K562 (cell line): ENCODE results near the gene SLC7A6. TPM values are rescaled to one million over a fixed set of nuclear protein-coding genes. Genes with fewer than 3 reads are reported as not detected.
A peak's percentile ranks its signal among the peaks of the same experiment; 100 is the strongest.

Experiments
- AFF1 ChIP-seq, 2 experiments: fragments of 450-650 bp; IDR thresholded peaks; 2 replicates each; pipeline ENCODE4 v1.6.1; 2018; ENCODE audit warnings: mild to moderate bottlenecking in 2 of 2, low read depth in 1 of 2; ENCODE audit not compliant: partially characterized antibody in 2 of 2
- CBFA2T3 ChIP-seq: fragments of 450-650 bp; IDR thresholded peaks from 2 replicates; pipeline ENCODE4 v1.6.1; 2017
- FOXP1 ChIP-seq: sonication (generic); formaldehyde crosslinking; IDR thresholded peaks from 2 replicates; pipeline ENCODE4 v1.8.0; 2022; ENCODE audit warnings: mild to moderate bottlenecking, missing genetic modification reagents
- MAFF ChIP-seq: IDR thresholded peaks from 2 replicates; pipeline ENCODE4 v1.6.1; 2012; ENCODE audit warnings: low read length, improper control_type of control experiment
- POLR3G ChIP-seq: IDR thresholded peaks from 2 replicates; pipeline ENCODE4 v1.6.1; 2011; ENCODE audit not compliant: insufficient read length, insufficient replicate concordance; ENCODE audit errors: extremely low read depth
- RBBP5 ChIP-seq: fragments of 200-600 bp; sonication (generic); IDR thresholded peaks from 2 replicates; pipeline ENCODE4 v1.6.1; 2012; ENCODE audit warnings: borderline replicate concordance, mild to moderate bottlenecking, low read length, control low read depth, inconsistent platforms; ENCODE audit not compliant: insufficient read depth, poor library complexity, severe bottlenecking
- SMARCB1 ChIP-seq: IDR thresholded peaks from 2 replicates; pipeline ENCODE4 v1.6.1; 2011; ENCODE audit warnings: improper control_type of control experiment, low read depth; ENCODE audit not compliant: insufficient read length
- SPI1 ChIP-seq: IDR thresholded peaks from 2 replicates; pipeline ENCODE4 v1.6.1; 2011; ENCODE audit warnings: low read depth, low read length, control low read depth, borderline replicate concordance
- SRSF3 ChIP-seq: fragments of 200-400 bp; formaldehyde crosslinking; IDR thresholded peaks from 2 replicates; pipeline ENCODE4 v1.6.1; 2016; ENCODE audit warnings: mild to moderate bottlenecking, low read length, moderate library complexity; ENCODE audit not compliant: insufficient read depth
- ZMIZ1 ChIP-seq, 2 experiments: fragments of 150-350 bp in 1 of 2; IDR thresholded peaks; 2 replicates each; pipeline ENCODE4 v1.6.1; 2012 to 2016; ENCODE audit warnings: low read depth in 2 of 2, low read length in 2 of 2, mild to moderate bottlenecking in 1 of 2, moderate library complexity in 1 of 2
- ZNF24 ChIP-seq: fragments of 450-650 bp; IDR thresholded peaks from 2 replicates; pipeline ENCODE4 v1.6.1; 2016
- ZNF324 ChIP-seq: fragments of 250-450 bp; sonication (Bioruptor Pico); IDR thresholded peaks from 2 replicates; pipeline ENCODE4 v1.4.0; 2020; ENCODE audit warnings: mild to moderate bottlenecking
- ZNF507 ChIP-seq: conservative IDR thresholded peaks from 2 replicates; pipeline ENCODE4 v1.6.1; 2017; ENCODE audit warnings: missing genetic modification characterization, missing compliant biosample characterization
- ZNF76 ChIP-seq: fragments of 250-450 bp; sonication (Bioruptor Pico); IDR thresholded peaks from 2 replicates; pipeline ENCODE4 v1.4.0; 2020; ENCODE audit warnings: mild to moderate bottlenecking, moderate library complexity, borderline replicate concordance
- ZZZ3 ChIP-seq: fragments of 450-650 bp; IDR thresholded peaks from 2 replicates; pipeline ENCODE4 v1.6.1; 2016; ENCODE audit warnings: antibody characterized with exemption, mild to moderate bottlenecking, moderate library complexity
- polyA plus RNA-seq, 8 experiments: library from polyadenylated mRNA; depleted of rRNA in 4 of 8; stranded (reverse) in 5 of 8; unstranded in 3 of 8; fragments of >200 nt; fragmentation: Nextera tagmentation in 2 of 8; fragmentation: Illumina TruSeq in 1 of 8; extraction: Ambion mirVana in 2 of 8; extraction: Trizol in 1 of 8; gene quantifications; 2 replicates each; pipeline versions ENCODE4 v1.2.1 to v1.2.3, GENCODE V29; 2011 to 2014; ENCODE audit warnings: inconsistent platforms in 1 of 8, missing spikeins in 1 of 8
- total RNA-seq, 7 experiments: library from RNA; depleted of rRNA in 6 of 7; stranded (reverse); fragments of >200 nt in 6 of 7; fragmentation: Illumina TruSeq in 2 of 7; extraction: Trizol in 2 of 7; gene quantifications; 2 replicates each; pipeline versions ENCODE4 v1.2.1 to v1.2.3, GENCODE V29; 2011 to 2021; ENCODE audit warnings: low replicate concordance in 1 of 7
- TF ChIP-seq, protein P1 (sequence below): fragments of 250-450 bp; sonication (Bioruptor Pico); IDR thresholded peaks from 2 replicates; pipeline ENCODE4 v1.8.0; 2022; ENCODE audit warnings: moderate library complexity, mild to moderate bottlenecking, inconsistent platforms

Gene SLC7A6
- total and polyA plus RNA-seq, 9 of the 15 experiments (the other 6 are each of a cell fraction or from before 2014, with no cell fraction given): 12.6 to 60.1 (median 29.8) TPM

GRCh38 chr16:68310774-68311511 lies 46.6 kb downstream of the SLC7A6 start, which contains the start of the genes PRMT7 and SLC7A6OS (continued):
- TF ChIP-seq, protein P1, sequence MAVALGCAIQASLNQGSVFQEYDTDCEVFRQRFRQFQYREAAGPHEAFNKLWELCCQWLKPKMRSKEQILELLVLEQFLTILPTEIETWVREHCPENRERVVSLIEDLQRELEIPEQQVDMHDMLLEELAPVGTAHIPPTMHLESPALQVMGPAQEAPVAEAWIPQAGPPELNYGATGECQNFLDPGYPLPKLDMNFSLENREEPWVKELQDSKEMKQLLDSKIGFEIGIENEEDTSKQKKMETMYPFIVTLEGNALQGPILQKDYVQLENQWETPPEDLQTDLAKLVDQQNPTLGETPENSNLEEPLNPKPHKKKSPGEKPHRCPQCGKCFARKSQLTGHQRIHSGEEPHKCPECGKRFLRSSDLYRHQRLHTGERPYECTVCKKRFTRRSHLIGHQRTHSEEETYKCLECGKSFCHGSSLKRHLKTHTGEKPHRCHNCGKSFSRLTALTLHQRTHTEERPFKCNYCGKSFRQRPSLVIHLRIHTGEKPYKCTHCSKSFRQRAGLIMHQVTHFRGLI (CRISPR knock-in tag): no peak
- peak; percentile 50; the same call in 1 of the 2 replicates for TF ChIP-seq ZNF76
- TF ChIP-seq FOXP1 (CRISPR knock-in tag): no peak
- peak; percentile 74 to 95 for TF ChIP-seq AFF1 (IDR thresholded peaks at IDR 0.05; ENCODE audit: low read depth in 1 of 2, partially characterized antibody in 2 of 2)
- TF ChIP-seq SRSF3: no peak
- TF ChIP-seq ZNF324 (CRISPR knock-in tag): no peak; the same call in 1 of the 2 replicates
- TF ChIP-seq ZMIZ1 (IDR thresholded peaks at IDR 0.05; ENCODE audit: low read depth in 2 of 2, low read length in 2 of 2): peak in 1 of 2 experiments; percentile 64; a peak in 1 of 4 replicates
- TF ChIP-seq ZNF24: no peak
- no peak for TF ChIP-seq ZZZ3
- no peak for TF ChIP-seq ZNF507 (tag)
- TF ChIP-seq POLR3G: no peak
- TF ChIP-seq CBFA2T3: no peak
- no peak for TF ChIP-seq SMARCB1
- TF ChIP-seq MAFF: no peak
- peak; percentile 85 for TF ChIP-seq SPI1
- TF ChIP-seq RBBP5: peak; percentile 98
